ENCODE measurements around the gene CPT1A.

GRCh38 chr11:68784653-68785052 lies 57.1 kb downstream of the CPT1A start:
- TF ChIP-seq CTCF (IDR thresholded peaks at IDR 0.05 in 4 of 5, conservative IDR thresholded peaks at IDR 0.05 in 1 of 5) (no peak), POLR2A (IDR thresholded peaks at IDR 0.05) (no peak)
